Measurements from ENCODE around the gene OR8S1.

Gene OR8S1

GRCh38 chr12:48557919-48558318 is 32.5 kb downstream of the OR8S1 start:
- no peak for DNase-seq

GRCh38 chr12:48567731-48568130 is 42.3 kb downstream of the OR8S1 start:
- DNase-seq, result no peak

- DNase-seq, result no peak
These were observed 44.5 kb downstream of the OR8S1 start, which contains the start of gene LALBA for GRCh38 chr12:48569946-48570345. TSS of gene LALBA (minus strand) at chr12:48570046. CDS start at chr12:48570020, 26 bp downstream.

GRCh38 chr12:48572326-48572725 is 46.9 kb downstream of the OR8S1 start:
- no peak for DNase-seq
